Measurements from ENCODE around the gene RYR2. TPM values are rescaled to one million over a fixed set of nuclear protein-coding genes. Genes with fewer than 3 reads are reported as not detected.

The RYR2 gene
- total RNA-seq, 1 donor, result not detected

DNA sequence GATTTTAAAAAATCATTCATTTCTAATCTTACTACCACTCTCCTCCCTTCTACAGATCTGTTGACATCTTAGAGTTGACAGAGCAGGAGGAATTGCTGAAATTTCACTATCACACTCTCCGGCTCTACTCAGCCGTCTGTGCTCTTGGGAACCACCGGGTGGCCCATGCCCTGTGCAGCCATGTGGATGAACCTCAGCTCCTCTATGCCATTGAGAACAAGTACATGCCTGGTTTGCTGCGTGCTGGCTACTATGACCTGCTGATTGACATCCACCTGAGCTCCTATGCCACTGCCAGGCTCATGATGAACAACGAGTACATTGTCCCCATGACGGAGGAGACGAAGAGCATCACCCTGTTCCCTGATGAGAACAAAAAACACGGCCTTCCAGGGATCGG, 572.0 kb downstream of the RYR2 start:
- no peak for DNase-seq (ENCODE audit: low read depth)
- H3K4me3 ChIP-seq (ENCODE audit: low read depth, low read length), result no peak overlapping the region
- TF ChIP-seq, protein P1, sequence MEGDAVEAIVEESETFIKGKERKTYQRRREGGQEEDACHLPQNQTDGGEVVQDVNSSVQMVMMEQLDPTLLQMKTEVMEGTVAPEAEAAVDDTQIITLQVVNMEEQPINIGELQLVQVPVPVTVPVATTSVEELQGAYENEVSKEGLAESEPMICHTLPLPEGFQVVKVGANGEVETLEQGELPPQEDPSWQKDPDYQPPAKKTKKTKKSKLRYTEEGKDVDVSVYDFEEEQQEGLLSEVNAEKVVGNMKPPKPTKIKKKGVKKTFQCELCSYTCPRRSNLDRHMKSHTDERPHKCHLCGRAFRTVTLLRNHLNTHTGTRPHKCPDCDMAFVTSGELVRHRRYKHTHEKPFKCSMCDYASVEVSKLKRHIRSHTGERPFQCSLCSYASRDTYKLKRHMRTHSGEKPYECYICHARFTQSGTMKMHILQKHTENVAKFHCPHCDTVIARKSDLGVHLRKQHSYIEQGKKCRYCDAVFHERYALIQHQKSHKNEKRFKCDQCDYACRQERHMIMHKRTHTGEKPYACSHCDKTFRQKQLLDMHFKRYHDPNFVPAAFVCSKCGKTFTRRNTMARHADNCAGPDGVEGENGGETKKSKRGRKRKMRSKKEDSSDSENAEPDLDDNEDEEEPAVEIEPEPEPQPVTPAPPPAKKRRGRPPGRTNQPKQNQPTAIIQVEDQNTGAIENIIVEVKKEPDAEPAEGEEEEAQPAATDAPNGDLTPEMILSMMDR (IDR thresholded peaks at IDR 0.05; ENCODE audit: insufficient read depth, low read length), result no peak

DNA sequence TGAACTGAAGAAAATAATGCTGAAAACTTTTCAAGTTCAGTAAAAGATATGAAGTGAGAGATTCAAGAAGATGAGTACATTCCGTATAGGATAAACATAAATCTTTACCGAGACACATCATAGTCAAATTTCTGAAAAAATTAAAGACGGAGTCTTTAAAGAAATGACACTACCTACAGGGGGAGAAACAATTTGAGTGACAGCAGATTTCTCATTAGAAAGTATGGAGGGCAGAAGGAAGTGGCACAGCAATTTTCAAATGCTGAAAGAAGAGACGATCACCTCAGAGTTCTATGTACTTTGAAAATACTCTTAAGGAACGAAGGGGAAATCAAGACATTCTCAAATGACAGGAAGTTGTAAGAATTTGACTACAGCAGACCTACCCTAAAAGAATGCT, 577.6 kb downstream of the RYR2 start:
- TF ChIP-seq, protein P1 (IDR thresholded peaks at IDR 0.05; ENCODE audit: insufficient read depth, low read length), result no peak
- DNase-seq (ENCODE audit: low read depth), result no peak
- H3K4me3 ChIP-seq (ENCODE audit: low read depth, low read length), result no peak overlapping the region

DNA sequence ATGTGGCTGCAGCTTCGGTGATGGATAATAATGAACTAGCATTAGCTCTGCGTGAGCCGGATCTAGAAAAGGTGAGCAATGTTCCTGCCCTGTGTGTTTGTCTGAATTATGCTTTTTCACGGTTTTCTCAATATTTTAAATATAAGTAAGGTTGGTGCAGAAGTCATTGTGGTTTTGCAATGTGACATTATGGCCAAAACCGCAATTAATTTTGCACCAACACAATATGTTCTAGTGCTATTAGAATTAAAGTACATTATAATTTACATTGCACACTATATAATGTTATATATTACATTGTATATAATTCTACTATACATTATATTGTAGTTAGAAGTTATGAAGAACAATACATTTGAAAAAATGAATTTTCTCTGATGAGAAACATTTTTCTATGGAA, 592.9 kb downstream of the RYR2 start:
- H3K4me3 ChIP-seq (ENCODE audit: low read depth, low read length), result no peak overlapping the region
- TF ChIP-seq, protein P1 (IDR thresholded peaks at IDR 0.05; ENCODE audit: insufficient read depth, low read length), result no peak
- DNase-seq (ENCODE audit: low read depth), result no peak

DNA sequence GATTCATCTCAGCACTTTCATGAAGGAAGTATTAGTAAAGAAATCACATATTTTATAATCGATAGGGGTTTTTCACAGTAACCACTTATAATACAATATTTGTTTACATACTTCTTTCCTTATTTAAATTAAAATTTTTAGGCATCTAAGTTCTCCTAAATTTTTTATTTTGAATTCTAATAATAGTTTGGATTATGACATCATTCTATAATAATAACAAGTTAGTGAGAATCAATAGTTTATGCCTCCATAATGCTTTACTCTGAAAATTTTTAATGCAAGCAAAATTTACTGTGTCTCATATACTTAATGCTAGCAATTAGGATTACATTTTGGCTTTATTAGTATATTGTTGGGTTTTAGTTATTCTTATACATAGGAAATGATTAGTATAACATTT, 596.6 kb downstream of the RYR2 start:
- DNase-seq (ENCODE audit: low read depth), result no peak
- TF ChIP-seq, protein P1 (IDR thresholded peaks at IDR 0.05; ENCODE audit: insufficient read depth, low read length), result no peak
- H3K4me3 ChIP-seq (ENCODE audit: low read depth, low read length), result no peak overlapping the region

DNA sequence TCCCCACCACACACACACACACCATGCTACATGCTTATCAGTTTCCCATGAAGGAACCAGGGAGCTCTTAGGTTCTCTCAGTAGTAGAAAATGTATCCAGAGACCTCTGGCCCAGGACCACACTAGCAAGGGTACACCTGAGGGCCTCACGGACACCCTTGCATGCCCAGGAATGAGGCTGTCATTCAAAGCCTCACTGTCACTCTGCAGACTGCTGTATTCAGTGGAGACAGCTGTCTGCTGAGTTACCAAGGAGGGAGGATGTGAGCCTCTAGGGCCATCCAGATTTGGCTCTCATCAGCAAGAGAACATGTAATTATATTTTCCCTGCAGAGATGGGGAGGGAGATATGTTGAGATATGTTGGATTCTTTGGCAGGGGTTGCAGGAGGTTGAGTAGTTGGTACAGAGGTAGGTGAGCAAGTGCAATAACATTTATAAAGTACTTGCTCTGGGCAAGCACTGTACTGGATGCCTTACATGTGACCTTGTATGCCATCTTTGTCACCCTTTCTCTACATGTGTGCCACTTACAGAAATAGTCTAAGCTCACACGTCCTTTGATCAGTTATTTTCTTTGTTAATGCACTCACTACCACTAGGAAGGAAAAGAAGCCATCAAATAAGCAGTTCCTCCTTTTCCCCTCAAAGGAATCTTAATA, 598.2 kb downstream of the RYR2 start:
- no peak for DNase-seq (ENCODE audit: low read depth)
- no peak overlapping the region for H3K4me3 ChIP-seq (ENCODE audit: low read depth, low read length)
- TF ChIP-seq, protein P1 (IDR thresholded peaks at IDR 0.05; ENCODE audit: insufficient read depth, low read length), result no peak

DNA sequence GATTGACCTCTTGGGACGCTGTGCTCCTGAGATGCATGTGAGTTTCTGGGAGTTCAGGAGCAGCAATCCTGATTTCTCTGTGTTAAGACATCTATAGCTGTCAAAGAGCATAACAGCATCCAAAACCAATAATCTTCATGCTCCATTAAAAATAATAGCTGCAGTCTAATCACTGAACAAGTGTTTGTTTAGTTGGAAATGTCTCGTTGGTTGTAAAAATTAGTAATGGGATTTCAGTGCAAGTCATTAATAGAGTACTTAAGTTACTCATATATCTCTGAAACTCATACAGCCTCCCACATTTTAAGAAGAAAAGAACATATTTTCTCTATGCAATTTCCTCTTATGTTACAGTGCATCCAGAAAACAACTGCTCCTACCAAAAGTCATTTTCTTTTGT, 599.0 kb downstream of the RYR2 start:
- DNase-seq (ENCODE audit: low read depth), result no peak
- TF ChIP-seq, protein P1 (IDR thresholded peaks at IDR 0.05; ENCODE audit: insufficient read depth, low read length), result no peak
- H3K4me3 ChIP-seq (ENCODE audit: low read depth, low read length), result no peak overlapping the region

DNA sequence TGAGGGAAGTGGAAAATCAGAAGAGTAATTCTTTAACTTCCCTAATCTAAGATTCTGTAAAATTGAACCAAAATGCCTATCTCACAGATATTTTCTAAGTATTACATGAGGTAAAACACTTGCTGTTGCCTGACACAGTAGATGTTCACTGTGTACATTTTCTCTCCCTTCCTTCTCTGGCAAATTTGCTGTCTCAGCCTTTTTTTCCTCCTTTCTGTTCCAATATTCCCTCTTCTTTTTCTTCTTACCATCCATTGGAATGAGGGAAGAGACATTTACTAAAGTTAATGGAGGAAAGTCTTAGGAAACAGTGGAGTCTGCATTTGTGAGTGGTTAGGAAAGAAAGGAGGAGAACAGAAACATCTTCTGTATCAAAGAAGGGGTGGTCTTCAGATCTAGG, 608.8 kb downstream of the RYR2 start:
- TF ChIP-seq, protein P1 (IDR thresholded peaks at IDR 0.05; ENCODE audit: insufficient read depth, low read length), result no peak
- no peak overlapping the region for H3K4me3 ChIP-seq (ENCODE audit: low read depth, low read length)
- no peak for DNase-seq (ENCODE audit: low read depth)

Measured in fibroblast of the aortic adventitia (primary cell).